GM21423 (cell line): ENCODE results near the gene MRPL33.

Source experiments
- ATAC-seq: cut with Tn5 transposase; IDR thresholded peaks from one replicate; pipeline ENCODE4 v1.9.1; 2021; ENCODE audit warnings: mild to moderate bottlenecking, moderate library complexity; ENCODE audit not compliant: unreplicated experiment

Gene MRPL33

DNA sequence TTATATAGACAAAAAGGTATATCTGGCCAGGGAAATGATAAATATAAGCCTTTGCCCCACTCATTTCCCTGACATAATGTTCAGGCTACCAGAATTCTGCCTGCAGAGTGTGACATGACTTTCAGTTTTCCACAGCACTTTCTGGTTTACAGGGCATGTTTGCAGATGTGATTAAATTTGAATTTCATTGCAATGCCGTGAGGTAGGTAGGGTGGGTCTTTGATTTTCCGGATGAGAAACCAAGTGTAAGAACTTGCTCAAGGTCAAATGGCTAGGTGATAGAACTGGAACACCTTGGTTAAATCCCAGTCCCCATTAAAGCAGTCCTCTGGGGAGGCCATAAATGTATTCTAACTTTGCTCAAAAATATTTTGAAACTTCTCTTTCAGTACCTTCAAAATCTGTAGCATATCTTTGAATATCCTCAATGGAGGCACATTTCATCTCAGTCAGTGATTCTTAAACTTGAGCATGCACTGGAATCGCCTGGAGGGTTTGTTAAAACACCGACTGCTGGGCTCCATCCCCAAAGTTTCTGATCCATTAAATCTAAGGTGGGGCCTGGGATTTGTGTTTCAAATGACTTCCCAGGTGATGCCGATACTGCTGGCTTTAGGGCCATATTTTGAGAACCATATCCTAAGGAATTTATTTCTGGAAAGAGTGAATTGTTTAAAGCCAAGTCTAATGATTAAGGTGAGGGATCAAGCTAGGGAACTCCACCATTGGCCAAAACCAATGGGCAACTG is 35.0 kb downstream of the MRPL33 start:
- no peak for ATAC-seq

DNA sequence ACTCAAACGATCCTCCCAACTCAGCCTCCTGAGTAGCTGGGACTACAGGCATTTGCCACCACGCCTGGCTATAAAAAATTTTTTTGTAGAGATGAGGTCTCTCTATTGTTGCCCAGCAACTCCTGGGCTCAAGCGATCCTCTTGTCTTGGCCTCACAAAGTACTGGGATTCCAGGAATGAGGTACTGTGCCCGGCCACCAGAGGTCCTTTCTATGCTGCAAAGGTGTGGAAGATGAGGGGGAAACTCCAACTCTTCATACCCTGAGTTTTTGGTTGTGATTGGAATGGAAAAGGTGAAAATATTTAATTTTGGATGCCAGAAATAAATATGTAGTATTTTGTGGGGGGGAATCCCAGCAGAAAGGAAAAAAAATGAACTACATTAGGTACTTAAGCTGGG is 36.0 kb downstream of the MRPL33 start:
- no peak for ATAC-seq

DNA sequence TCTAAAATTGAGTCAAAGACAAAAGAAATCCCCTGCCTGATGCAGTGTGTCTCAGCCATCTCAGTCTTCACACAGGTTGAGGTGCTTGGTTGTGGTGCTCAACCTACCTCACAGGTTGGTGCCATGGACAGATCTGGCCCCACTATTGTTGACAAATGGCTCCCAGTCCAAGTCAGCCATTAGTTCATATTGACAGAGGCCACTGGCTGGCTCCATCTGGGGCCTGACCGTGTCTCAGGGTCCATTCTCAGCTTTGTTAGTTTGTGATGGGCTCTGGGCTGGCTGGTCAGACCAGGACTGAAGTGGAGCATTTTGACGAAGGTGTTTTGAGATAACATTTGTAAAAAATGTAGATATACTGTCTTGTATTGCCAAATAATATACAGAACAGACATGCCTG is 36.9 kb downstream of the MRPL33 start:
- no peak for ATAC-seq

DNA sequence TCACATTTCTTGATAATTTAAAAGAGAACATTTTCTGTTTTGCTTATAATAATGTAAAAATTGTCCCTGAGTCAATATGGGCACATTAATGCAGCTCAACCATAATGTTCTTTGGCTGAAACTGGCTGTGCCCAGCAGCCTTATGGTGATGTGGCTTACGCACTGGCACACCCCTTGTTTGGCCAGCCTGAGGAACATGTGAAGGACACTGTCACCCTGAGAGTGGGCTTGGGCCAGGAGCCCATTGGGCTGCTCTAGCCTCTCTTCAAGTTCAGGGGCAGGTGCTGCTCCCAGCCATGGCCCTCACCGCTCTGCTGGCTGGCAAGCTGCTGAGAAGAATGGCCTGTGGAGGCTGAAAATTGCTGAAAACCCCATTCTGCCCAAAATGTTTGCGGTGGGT is 37.5 kb downstream of the MRPL33 start:
- no peak for ATAC-seq

DNA sequence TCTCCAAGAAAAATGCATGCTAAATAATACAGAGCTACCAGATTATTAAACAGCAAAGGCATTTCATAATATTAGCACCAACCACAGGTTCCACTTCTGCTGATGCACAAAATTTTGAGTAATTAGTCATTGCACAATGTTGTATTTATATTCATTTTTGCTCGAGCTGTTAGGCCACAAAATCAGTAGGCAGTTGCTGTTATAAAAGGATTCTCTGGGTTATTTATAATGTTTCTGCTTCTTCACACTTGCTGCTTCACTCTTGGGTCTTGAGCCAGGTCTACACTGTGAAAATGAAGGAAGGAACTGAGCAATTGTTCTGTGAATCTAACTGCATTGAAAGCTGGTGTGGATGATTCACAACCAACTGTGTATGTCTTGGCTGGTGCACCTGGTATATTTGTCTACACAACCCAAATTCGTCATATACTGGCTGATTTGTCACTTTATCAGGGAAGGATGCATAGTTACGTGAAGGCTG is 38.3 kb downstream of the MRPL33 start:
- ATAC-seq, result no peak

DNA sequence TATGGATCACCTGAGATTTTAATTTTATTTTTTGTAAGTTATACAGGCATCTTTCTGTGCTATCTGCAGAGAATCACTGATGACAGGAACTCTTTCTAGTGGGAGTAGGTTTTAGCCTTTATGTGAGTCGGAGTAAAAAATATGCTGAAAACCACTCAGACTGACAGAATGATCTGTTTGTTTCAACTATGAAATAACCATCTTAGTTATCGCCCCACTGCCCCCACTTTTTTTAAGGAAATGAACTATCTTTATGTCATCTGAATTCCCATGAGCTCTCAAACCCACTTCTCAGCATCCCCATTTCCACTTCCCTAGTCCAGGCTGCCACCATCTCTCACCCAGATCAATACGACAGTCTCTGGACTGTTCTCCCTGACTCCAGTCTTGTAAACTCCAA is 38.9 kb downstream of the MRPL33 start:
- no peak for ATAC-seq

DNA sequence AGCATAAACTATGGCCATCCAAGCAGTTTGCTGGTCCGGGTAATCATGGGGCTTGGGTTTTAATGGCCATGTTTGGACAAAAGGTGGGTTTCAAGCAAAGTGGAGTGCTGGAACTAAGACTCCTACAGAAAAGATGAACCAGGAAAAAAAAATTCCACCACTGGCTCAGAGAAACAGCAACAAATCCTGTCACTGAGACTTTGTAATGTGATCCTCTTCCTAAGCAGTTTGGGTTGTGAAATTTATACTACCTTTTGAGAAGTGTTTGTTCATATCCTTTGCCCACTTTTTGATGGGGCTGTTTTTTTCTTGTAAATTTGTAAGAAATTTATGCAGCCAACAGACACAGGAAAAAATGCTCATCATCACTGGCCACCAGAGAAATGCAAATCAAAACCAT is 40.2 kb downstream of the MRPL33 start:
- ATAC-seq, result no peak

DNA sequence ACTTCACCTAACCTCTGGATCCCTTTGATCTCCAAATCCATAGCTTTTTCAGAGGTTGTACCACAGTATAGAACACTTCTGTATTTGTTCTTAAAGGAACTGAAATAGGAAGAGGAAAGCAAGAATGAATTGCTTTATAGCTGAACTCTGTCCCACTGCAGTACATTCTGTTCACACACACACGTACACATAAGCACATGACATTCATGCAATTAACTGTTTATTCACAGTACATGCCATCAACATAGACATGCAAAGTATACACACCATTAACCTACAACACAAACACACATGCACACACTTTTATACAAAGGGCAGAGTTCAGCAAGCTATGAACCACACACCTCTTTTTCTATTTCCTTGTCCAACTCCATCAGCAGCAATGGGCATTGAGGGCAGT is 43.2 kb downstream of the MRPL33 start:
- no peak for ATAC-seq

DNA sequence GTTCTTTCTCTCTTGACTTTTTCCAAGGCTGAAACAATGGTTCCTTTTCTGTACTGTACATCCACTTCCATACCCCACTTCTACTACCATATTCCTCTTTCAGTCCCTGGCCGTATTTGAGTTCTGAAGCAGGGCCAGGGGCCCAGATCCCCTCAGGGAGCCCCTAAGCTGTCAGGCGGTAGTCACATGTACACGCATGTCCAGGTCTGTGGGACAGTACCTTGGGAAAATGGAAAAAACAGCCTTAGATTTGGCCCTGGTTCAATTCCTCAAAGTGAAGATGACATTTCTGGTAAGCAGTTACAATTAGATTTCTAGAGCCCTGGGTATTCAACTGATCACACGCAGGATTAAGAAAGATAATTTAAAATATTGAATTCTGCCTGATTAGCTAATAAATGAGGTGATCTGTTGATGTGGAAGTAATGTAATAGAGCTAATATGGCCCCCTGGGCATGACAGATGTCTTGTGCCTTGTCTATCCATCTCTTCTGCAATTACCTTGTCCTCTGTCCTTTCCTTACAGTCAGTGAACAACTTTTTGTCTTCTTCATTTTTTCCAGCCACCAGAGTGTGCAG is 44.4 kb downstream of the MRPL33 start:
- ATAC-seq, result no peak

DNA sequence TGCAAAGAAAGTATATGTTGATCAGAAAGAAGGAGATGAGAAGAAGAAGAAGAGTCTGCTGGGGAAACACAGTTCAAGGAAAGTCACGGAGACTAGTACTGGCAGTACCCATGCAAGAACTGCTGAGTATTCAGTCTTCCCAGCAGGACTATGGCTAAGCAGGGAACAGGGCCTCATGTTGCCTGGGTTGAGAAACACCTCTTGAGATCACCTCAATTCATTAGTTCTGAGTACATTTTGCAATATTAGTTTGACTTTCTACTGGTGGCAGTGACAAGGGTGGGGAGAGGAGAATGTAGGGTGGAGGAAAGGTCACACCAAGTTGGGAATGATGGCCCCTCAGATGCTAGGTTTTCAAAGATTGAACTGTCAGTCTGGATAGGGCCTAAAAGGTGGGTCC is 50.5 kb downstream of the MRPL33 start:
- no peak for ATAC-seq

DNA sequence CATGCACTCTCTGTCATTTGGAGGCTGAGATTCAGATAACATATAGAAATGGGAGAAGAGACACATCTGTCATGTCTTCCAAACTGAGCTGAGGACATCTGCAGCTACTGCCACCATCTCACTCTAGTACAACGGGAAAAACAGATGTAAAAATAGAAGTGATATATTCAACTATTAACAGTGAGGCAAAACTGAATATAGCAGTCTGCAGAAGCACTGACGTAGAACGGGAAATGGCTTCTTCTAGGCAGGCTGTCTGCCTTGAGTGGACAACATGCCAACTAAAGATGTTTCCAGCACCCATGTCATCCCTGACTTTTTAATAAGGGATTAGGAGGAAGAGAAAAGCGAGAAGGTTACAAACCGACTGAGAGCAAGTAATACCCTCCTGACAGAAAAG is 51.6 kb downstream of the MRPL33 start:
- ATAC-seq, result no peak

DNA sequence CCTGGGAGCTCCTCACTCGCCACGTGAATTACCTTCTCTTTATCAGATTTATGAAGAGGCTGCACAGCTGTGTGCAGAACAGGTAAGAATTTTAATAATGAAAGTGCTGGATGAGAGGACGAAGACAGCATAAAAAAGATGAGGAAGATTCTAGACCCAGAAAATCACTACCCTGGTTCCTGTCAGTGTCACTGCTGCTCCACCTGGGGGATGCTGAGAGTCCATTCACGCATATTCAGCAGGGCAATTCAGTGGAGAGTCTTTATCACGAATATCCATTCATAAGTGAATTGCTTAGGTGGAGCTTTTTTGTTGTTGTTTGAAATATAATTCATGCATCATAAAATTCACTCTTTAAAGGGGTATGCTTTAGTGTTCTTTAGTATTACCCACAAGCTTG is 52.0 kb downstream of the MRPL33 start:
- no peak for ATAC-seq

DNA sequence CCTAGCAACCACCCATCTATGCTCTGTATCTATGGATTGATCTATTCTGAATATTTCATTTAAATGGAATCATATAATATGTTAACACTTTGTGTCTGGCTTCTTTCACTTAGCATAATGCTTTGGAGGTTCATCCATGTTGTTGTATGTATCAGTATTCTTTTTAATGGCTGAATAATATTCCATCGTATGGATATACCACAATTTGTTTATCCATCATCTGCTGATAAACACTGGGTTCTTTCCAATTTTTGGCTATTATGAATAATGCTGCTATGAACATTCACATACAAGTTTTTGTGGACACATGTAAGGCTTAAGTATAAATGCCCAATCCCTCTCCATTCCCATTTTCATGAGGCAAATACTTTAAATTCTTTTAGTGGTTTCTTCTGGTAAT is 52.9 kb downstream of the MRPL33 start:
- no peak for ATAC-seq

DNA sequence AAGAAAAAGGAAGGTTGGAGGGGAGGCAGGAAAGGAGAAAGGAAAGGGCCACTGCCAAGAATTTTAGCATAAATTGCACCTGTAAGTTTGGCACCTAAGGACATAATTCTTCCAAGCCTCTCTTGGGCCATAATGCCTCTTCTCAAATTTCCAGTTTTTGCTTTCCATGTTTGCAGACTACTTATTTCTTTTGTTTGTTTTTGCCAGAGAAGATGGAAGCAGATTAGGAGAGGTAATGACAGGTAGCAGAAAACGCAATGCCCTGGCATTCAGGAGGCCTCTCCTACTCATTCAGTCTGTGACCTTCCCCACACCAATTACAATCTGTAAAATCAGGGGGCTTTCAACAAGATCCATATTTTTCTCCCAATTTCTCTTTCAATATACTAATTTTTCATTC is 56.8 kb downstream of the MRPL33 start:
- ATAC-seq, result no peak
